Urinary bladder (tissue), 4 donors: ENCODE results near the gene SORCS2. TPM values are rescaled to one million over a fixed set of nuclear protein-coding genes. Genes with fewer than 3 reads are reported as not detected.

ENCODE experiments used
- DNase-seq: peaks from one replicate; pipeline ENCODE4 v3.0.0-alpha.2; 2015; ENCODE audit errors: extremely low spot score
- H3K27ac ChIP-seq: one replicate; pipeline ENCODE4 v1.5.1; 2013; ENCODE audit warnings: low read depth, mild to moderate bottlenecking, moderate library complexity
- H3K36me3 ChIP-seq: one replicate; pipeline ENCODE4 v1.6.1; 2013; ENCODE audit warnings: mild to moderate bottlenecking, moderate library complexity; ENCODE audit not compliant: insufficient read depth
- H3K4me1 ChIP-seq: one replicate; pipeline ENCODE4 v1.6.1; 2013; ENCODE audit warnings: mild to moderate bottlenecking, moderate library complexity; ENCODE audit not compliant: insufficient read depth
- H3K4me3 ChIP-seq: one replicate; pipeline ENCODE4 v1.5.1; 2013; ENCODE audit warnings: low read depth, low read length
- WGBS: extraction: QIAGEN DNeasy Blood & Tissue Kit; methylation state at CpG from one replicate; pipeline ENCODE4 v1.1.7; 2013; 5-methylcytosine and 5-hydroxymethylcytosine counted together
- polyA plus RNA-seq: library from polyadenylated mRNA; stranded (reverse); fragments of 200-250 nt; gene quantifications from one replicate; pipeline ENCODE4 v1.2.3, GENCODE V29; 2013
- total RNA-seq: library from RNA; depleted of rRNA; stranded (reverse); fragments of >200 nt; gene quantifications from one replicate; pipeline ENCODE4 v1.2.3, GENCODE V29; 2014
- donor health status: healthy with polysubstance abuse.
- donor health status: healthy.

SORCS2 gene
- total and polyA plus RNA-seq, 2 donors, result 5.3 to 10.8 TPM

GRCh38 chr4:7248857-7249256 lies 56.5 kb downstream of the SORCS2 start:
- H3K27ac ChIP-seq, result no peak overlapping the region
- no peaks in the 10 kb centered on the region for H3K36me3 ChIP-seq
- H3K4me1 ChIP-seq, result no peaks in the 10 kb centered on the region
- no peak overlapping the region for H3K4me3 ChIP-seq
- 93% methylated on average over 1 of the region's 1 CpG for WGBS
- DNase-seq, result no peak

DNA sequence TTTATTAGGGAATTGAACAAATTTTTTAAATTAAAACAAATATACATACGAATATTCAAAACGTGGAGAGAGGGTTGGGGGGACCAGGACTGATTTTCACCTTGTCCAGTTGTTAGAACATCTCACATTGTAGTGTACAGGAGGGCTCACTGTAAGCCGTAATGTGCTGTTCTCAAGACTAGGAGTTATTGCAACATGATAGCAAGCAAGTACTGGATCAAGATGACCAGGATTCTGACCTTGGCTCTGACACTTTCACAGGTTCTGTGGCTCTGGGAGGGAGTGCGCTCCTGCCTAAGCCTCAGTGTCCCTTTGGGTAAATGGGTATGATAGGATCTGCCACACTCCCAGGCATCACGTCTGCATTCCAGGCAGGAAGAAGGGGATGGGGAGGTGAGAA lies 59.0 kb downstream of the SORCS2 start:
- H3K4me1 ChIP-seq, result no peaks in the 10 kb centered on the region
- no peak overlapping the region for H3K27ac ChIP-seq
- H3K4me3 ChIP-seq, result no peak overlapping the region
- no peaks in the 10 kb centered on the region for H3K36me3 ChIP-seq
- WGBS, result 69% methylated on average over 5 of the region's 5 CpGs
- no peak for DNase-seq

DNA sequence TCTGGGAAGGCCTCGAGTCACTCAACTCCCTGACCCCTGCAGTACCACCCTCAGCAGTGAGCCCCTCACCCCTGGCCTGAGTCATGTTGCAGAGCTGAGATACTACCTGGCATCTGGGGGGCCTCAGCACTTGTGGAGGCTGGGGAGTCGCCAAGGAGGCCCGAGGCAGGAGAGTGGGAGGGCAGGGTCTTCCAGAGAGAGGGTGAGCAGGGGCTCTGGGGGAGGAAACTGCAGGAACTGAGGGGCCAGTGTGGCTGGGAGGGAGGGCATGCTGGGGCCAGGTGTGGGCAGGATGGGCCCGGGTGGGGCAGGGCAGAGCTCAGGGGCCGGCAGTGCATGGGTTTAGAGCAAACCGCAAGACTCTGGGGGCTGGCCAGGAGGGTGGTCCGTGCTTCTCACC lies 59.7 kb downstream of the SORCS2 start:
- H3K36me3 ChIP-seq, result no peaks in the 10 kb centered on the region
- no peak overlapping the region for H3K4me3 ChIP-seq
- H3K27ac ChIP-seq, result no peak overlapping the region
- H3K4me1 ChIP-seq, result no peaks in the 10 kb centered on the region
- no peak for DNase-seq
- 60% methylated on average over 7 of the region's 7 CpGs for WGBS

DNA sequence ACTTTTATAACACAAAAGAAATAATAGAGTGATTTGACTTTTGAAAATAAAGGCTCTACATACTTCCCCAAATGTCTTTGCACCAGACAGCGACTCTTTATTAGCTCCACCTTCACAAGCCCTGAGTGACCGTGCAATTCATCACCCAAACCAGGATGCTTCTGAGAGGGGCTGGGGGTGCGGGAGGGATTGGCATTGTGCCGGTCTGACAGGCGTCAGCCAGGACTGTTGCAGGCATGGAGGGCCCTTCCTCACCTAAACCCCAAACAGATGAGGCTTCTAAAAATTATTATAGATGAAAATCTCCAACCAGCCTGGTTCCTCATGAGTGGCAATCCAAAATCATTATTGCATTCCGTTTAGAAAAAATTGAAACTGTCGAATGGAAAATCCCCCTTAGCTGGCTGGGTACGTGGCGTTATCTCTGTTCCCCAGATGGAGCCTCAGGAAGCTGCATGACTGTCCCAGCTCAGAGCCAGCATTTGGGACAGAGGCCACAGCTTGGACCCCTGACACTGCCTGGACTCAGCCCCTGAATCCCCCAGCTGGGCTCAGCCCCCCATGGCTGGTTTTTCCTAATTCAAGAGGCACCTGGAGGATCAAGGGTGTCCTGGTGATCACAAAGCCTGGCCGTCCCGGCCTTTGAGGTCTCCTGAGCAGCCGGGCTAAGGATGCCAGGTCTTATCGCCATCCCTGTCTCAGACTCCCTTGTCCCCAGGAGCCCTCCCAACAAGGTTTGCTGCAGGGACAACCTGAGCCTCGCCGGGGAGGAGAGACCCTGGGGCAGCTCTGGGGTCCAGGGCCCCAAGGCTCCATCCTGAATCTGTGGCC lies 60.4 kb downstream of the SORCS2 start:
- Histone ChIP-seq H3K36me3 (no peaks in the 10 kb centered on the region), H3K27ac (no peak overlapping the region), H3K4me1 (no peaks in the 10 kb centered on the region), H3K4me3 (no peak overlapping the region)
- 73% methylated on average over 15 of the region's 15 CpGs for WGBS
- DNase-seq, result no peak

GRCh38 chr4:7253341-7253700 lies 61.0 kb downstream of the SORCS2 start:
- H3K4me1 ChIP-seq, result no peaks in the 10 kb centered on the region
- 92% methylated on average over 7 of the region's 7 CpGs for WGBS
- no peak for DNase-seq

DNA sequence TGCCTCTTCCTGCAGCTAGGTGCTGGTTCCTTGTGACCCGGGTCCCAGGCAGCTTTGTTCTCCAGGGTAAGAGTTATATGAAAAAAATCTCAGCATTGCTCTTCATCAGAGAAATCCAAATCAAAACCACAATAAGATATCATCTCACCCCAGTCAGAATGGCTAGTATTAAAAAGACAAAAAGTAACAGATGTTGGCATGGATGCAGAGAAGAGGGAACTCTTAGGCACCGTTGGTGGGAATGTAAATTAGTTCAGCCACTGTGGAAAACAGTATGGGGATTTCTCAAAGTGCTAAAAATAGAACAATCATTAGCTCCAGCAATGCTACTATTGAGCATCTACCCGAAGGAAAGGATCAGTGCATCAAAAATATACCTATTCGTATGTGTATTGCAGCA lies 61.5 kb downstream of the SORCS2 start:
- no peaks in the 10 kb centered on the region for H3K36me3 ChIP-seq
- H3K27ac ChIP-seq, result no peak overlapping the region
- no peak for DNase-seq
- no peak overlapping the region for H3K4me3 ChIP-seq
- no peaks in the 10 kb centered on the region for H3K4me1 ChIP-seq
- WGBS, result 85% methylated on average over 4 of the region's 4 CpGs

More at GRCh38 chr4:7253341-7253700, 61.0 kb downstream of the SORCS2 start:
- H3K27ac ChIP-seq, result no peak overlapping the region
- no peaks in the 10 kb centered on the region for H3K36me3 ChIP-seq
- no peak overlapping the region for H3K4me3 ChIP-seq

DNA sequence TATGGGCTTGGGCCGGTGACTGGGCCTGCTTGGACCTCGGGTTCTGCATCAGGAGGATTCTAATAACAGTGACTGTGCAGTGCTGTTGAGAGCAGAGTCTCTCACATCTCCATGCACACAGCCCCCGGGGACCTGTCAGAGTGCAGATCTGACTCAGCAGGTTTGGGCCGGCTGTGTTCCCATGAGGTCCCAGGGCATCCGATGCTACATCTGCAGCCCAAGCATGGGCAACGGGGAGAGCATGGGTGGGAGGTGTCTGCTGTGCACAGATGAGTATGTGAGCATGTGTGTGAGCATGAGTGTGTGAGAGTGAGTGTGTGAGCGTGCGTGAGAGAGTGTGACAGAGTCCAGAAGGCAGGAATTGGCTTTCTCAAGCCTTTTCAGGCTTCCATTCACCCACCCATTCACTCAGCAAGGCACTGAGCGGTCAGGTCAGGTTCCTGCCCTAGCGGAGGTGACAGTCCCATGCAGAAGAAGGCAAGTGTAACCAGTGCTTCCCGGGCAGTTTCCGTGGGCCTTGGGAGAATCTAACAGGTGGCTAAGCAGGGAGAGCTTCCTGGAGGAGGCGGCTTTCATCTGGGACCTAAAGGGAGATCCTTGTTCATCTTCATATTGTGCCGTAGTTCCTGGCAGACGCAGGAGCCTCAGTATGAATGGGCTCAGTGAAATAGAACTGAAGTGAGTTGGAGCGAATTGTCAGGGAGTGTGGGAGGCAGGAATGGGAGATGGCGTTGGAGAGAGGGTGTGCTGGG lies 62.6 kb downstream of the SORCS2 start:
- H3K4me1 ChIP-seq, result no peaks in the 10 kb centered on the region
- H3K27ac ChIP-seq, result no peak overlapping the region
- H3K36me3 ChIP-seq, result no peaks in the 10 kb centered on the region
- WGBS, result 85% methylated on average over 17 of the region's 17 CpGs
- H3K4me3 ChIP-seq, result no peak overlapping the region
- DNase-seq, result no peak

GRCh38 chr4:7255488-7255881 lies 63.1 kb downstream of the SORCS2 start:
- Histone ChIP-seq H3K4me1 (no peaks in the 10 kb centered on the region), H3K36me3 (no peaks in the 10 kb centered on the region), H3K4me3 (no peak overlapping the region), H3K27ac (no peak overlapping the region)
- no peak for DNase-seq
- 88% methylated on average over 14 of the region's 14 CpGs for WGBS

- Histone ChIP-seq H3K27ac (no peak overlapping the region), H3K4me3 (no peak overlapping the region), H3K36me3 (no peaks in the 10 kb centered on the region), H3K4me1 (no peaks in the 10 kb centered on the region)
- WGBS, result 85% methylated on average over 6 of the region's 6 CpGs
- DNase-seq, result no peak
Measured at GRCh38 chr4:7255996-7256395, 63.7 kb downstream of the SORCS2 start.

GRCh38 chr4:7256984-7257810 lies 64.9 kb downstream of the SORCS2 start:
- H3K4me1 ChIP-seq, result no peaks in the 10 kb centered on the region

GRCh38 chr4:7259039-7259438 lies 66.7 kb downstream of the SORCS2 start:
- Histone ChIP-seq H3K4me1 (no peaks in the 10 kb centered on the region), H3K27ac (no peak overlapping the region), H3K36me3 (no peaks in the 10 kb centered on the region), H3K4me3 (no peak overlapping the region)
- no peak for DNase-seq
- 90% methylated on average over 7 of the region's 7 CpGs for WGBS

More at GRCh38 chr4:7256984-7257810, 64.9 kb downstream of the SORCS2 start:
- Histone ChIP-seq H3K27ac (no peak overlapping the region), H3K4me3 (no peak overlapping the region), H3K36me3 (no peaks in the 10 kb centered on the region)
- 53% methylated on average over 17 of the region's 17 CpGs for WGBS
- DNase-seq, result no peak

GRCh38 chr4:7260569-7260968 lies 68.2 kb downstream of the SORCS2 start:
- H3K36me3 ChIP-seq, result no peaks in the 10 kb centered on the region
- H3K27ac ChIP-seq, result no peak overlapping the region
- H3K4me3 ChIP-seq, result no peak overlapping the region
- H3K4me1 ChIP-seq, result no peaks in the 10 kb centered on the region
- DNase-seq, result no peak
- whole genome bisulfite sequencing, result 94% methylated on average over 7 of the region's 7 CpGs

GRCh38 chr4:7261087-7261486 lies 68.7 kb downstream of the SORCS2 start:
- H3K4me3 ChIP-seq, result no peak overlapping the region

More at GRCh38 chr4:7261087-7261486, 68.7 kb downstream of the SORCS2 start:
- H3K4me1 ChIP-seq, result no peaks in the 10 kb centered on the region
- WGBS, result 46% methylated on average over 8 of the region's 8 CpGs
- H3K36me3 ChIP-seq, result no peaks in the 10 kb centered on the region
- DNase-seq, result no peak
- H3K27ac ChIP-seq, result no peak overlapping the region
